GM06990 (cell line): Measurements from ENCODE around the gene ZNF341.
"Not testable (repeated sequence)": the region's sequence is repeated elsewhere in the genome, so short reads cannot be mapped to it uniquely, and the experiment has no call there.

Experiments
- DNase-seq: peaks from one replicate; pipeline ENCODE4 v3.0.0-alpha.2; 2011; ENCODE audit not compliant: insufficient read length; ENCODE audit errors: extremely low read depth
- H3K27me3 ChIP-seq: replicated peaks from 2 replicates; pipeline ENCODE4 v1.6.0; 2011; ENCODE audit warnings: low read length; ENCODE audit not compliant: control insufficient read depth, insufficient read depth
- H3K36me3 ChIP-seq: 2 replicates; pipeline ENCODE4 v1.5.1; 2011; ENCODE audit warnings: low read length; ENCODE audit not compliant: control insufficient read depth, insufficient read depth
- H3K4me3 ChIP-seq: replicated peaks from 2 replicates; pipeline ENCODE4 v1.5.1; 2011; ENCODE audit warnings: low read depth, mild to moderate bottlenecking, control low read depth, low read length
- TF ChIP-seq, protein P1 (sequence below): IDR thresholded peaks from 2 replicates; pipeline ENCODE4 v1.5.1; 2011; ENCODE audit warnings: low read length, control low read depth, mild to moderate bottlenecking, inconsistent platforms; ENCODE audit not compliant: insufficient read depth, poor library complexity, severe bottlenecking

ZNF341 gene

DNA sequence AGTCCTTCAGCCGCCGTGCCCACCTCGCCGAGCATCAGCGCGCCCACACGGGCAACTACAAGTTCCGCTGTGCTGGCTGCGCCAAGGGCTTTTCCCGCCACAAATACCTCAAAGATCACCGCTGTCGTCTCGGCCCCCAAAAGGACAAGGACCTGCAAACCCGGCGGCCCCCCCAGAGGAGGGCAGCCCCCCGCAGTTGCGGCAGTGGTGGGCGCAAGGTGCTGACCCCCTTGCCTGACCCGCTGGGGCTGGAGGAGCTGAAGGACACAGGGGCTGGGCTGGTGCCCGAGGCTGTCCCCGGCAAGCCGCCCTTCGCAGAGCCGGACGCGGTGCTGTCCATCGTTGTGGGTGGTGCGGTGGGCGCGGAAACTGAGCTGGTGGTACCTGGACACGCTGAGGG lies 59.2 kb downstream of the ZNF341 start:
- TF ChIP-seq, protein P1, sequence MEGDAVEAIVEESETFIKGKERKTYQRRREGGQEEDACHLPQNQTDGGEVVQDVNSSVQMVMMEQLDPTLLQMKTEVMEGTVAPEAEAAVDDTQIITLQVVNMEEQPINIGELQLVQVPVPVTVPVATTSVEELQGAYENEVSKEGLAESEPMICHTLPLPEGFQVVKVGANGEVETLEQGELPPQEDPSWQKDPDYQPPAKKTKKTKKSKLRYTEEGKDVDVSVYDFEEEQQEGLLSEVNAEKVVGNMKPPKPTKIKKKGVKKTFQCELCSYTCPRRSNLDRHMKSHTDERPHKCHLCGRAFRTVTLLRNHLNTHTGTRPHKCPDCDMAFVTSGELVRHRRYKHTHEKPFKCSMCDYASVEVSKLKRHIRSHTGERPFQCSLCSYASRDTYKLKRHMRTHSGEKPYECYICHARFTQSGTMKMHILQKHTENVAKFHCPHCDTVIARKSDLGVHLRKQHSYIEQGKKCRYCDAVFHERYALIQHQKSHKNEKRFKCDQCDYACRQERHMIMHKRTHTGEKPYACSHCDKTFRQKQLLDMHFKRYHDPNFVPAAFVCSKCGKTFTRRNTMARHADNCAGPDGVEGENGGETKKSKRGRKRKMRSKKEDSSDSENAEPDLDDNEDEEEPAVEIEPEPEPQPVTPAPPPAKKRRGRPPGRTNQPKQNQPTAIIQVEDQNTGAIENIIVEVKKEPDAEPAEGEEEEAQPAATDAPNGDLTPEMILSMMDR, result no peak
- H3K4me3 ChIP-seq, result no peak overlapping the region

DNA sequence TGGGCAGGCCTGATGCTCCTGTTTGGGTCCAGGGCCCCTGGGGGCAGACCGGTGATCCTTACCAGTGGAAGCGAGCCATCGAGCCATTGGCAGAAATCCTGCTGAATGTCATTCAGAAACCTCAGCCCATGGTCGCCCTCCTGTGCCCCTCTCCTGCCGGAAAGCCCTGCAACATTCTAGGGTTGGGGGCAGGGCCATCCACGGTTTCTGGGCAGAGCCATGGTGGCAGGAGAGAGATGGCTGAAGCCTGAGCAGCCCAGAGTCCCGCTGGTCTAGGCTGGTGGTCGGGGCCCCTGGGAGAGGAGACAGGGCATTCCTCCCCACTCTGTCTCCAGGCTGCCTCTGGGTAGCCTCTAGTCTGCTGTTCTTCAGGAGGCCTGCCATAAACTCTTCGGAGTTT lies 59.7 kb downstream of the ZNF341 start:
- H3K4me3 ChIP-seq, result no peak overlapping the region
- DNase-seq, result no peak
- H3K36me3 ChIP-seq, result peaks cover 2% of the 10 kb centered on the region; the same call in 1 of the 2 replicates
- no peaks in the 10 kb centered on the region for H3K27me3 ChIP-seq
- TF ChIP-seq, protein P1, result no peak

More for the DNA sequence above, 59.2 kb downstream of the ZNF341 start:
- no peak for DNase-seq
- Histone ChIP-seq H3K27me3 (no peaks in the 10 kb centered on the region), H3K36me3 (peaks cover 2% of the 10 kb centered on the region; the same call in 1 of the 2 replicates)

DNA sequence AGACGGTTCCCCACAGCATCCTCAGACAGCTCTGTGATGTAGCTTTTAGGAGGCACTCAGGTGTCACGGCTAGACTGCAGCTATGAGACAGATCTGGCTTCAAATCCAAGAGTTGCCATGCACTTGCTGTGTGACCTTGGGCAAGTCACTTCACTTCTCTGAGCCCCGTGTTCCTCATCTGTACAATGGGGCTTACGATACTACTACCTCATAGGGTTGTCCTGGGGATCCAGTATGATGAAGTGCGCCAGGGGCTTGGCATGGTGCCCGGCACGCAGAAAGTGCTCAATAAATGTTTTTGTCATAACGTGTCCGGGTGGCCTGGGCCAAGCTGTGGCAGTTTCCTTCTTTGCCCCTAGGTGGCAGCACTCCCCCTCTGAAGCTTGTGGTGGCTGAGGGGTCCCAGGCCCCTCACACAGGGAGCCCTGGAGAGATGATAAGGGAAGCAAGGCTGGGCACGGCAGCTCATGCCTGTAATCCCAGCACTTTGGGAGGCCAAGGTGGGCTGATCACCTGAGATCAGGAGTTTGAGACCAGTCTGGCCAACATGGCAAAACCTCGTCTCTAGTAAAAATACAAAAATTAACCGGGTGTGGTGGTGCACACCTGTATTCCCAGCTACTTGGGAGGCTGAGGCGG lies 60.3 kb downstream of the ZNF341 start:
- Histone ChIP-seq H3K4me3 (no peak overlapping the region), H3K36me3 (peaks cover 2% of the 10 kb centered on the region; the same call in 1 of the 2 replicates), H3K27me3 (no peaks in the 10 kb centered on the region)
- TF ChIP-seq, protein P1, result peak; percentile 81
- DNase-seq, result peak; percentile 48

DNA sequence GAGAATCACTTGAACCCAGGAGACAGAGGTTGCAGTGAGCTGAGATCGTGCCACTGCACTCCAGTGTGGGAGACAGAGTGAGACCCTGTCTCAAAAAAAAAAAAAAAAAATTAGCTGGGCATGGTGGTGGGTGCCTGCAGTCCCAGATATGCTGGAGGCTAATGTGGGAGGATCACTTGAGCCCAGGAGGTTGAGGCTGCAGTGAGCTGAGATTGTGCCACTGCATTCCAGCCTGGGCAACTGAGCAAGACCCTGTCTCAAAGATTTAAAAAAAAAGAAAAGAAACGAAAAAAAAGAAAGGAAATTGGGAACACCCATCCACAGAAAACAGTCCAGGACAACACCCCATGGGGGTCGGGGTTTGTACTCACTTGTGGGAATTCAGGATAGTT lies 60.8 kb downstream of the ZNF341 start:
- not testable (repeated sequence) for H3K27me3 ChIP-seq, H3K4me3 ChIP-seq, DNase-seq, H3K36me3 ChIP-seq

DNA sequence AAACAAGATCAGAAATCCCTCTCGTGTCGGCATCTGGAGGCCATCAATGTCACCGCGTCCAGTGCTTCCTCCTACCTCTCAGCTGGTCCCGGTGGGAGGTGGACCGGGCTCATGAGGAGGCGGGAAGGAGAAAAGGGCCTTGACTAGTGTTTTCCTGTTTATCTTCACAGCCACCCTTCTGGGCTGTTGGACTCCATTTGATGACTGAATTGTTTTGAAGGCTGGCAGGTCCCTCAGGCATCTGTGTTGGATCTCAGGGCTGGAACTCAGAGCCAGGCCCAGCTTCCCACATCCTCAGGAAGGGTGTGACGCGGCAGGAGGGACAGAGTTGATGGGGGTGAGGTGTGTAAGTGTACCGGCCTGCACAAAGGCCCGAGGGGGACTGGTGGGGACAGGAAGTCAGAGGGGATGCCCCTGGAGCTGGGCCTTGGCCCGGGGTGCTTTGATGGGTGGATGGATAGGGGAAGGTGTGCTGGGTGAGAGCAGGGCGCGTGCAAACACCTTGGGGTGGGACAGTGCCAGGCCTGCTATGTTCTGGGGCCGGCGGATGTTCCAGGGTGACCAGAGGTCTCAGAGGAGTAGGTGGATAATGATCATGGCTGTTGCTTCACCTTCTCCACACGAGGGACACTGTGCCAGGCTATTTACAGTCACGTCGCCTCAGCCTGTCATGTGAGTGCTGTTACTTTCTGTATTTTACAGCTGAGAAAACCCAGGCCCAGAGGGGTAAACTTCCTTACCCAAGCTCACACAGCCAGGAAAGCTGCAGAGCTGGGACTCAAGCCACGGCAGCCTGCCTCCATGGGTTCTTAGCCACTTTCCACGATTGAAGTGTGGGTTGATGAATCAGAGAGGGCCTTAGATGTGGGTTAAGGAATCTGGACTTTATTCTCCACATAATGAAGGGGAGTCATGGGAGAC lies 61.5 kb downstream of the ZNF341 start:
- H3K36me3 ChIP-seq, result peaks cover 2% of the 10 kb centered on the region; the same call in 1 of the 2 replicates
- TF ChIP-seq, protein P1, result no peak
- peak; percentile 48 for DNase-seq
- H3K27me3 ChIP-seq, result no peaks in the 10 kb centered on the region
- H3K4me3 ChIP-seq, result no peak overlapping the region

DNA sequence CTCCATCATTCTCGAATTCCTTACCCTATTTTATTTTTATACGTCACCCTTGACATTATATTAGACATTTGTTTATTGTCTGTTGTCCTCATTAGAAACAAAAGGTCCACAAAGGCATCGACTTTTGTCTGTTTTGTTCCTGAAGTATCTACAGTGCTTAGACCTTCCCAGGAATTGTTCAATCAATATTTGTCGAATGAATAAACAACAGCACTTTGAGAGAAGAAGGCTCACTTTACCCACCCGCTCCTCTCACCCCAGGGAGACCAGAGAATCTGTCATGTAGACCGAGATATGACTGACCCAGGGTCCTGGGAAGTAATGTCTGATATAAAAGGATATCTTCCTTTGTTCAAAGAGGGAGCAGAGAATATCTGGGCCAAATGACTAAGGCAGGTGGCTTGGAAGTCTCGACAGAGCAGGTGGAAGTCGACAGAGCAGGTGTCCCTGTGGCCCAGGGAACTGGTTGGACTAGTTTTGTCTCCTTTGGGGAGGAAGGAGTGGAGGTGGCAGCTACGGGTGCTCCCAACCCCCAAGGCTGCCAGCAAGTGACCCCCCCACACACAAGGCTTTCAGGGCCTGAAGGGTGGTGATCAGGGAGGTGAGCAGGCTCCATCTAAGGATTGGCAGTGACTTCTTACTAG lies 64.6 kb downstream of the ZNF341 start:
- Histone ChIP-seq H3K4me3 (no peak overlapping the region), H3K27me3 (no peaks in the 10 kb centered on the region), H3K36me3 (no peaks in the 10 kb centered on the region)
- DNase-seq, result no peak
- TF ChIP-seq, protein P1, result no peak
